CD14-positive monocyte (primary cell): ENCODE measurements around the gene HERPUD1. TPM values are rescaled to one million over a fixed set of nuclear protein-coding genes. Genes with fewer than 3 reads are reported as not detected.
"Not testable (repeated sequence)": the region's sequence is repeated elsewhere in the genome, so short reads cannot be mapped to it uniquely, and the experiment has no call there.

Source experiments
- DNase-seq, 3 donors: peaks; one replicate each; pipeline ENCODE4 v3.0.0-alpha.2; 2011 to 2022
- H2AFZ ChIP-seq: 2 replicates; pipeline ENCODE4 v1.6.0; 2012; ENCODE audit warnings: mild to moderate bottlenecking, low read depth, low read length, inconsistent platforms; ENCODE audit not compliant: insufficient read depth, poor library complexity, severe bottlenecking
- H3K27ac ChIP-seq, 2 donors: 1 replicate in 1 of 2; 2 replicates in 1 of 2; pipeline ENCODE4 v1.5.1; 2012 to 2013; ENCODE audit warnings: low read length in 2 of 2, control low read depth in 1 of 2, inconsistent platforms in 1 of 2, low read depth in 1 of 2, mild to moderate bottlenecking in 1 of 2
- H3K27me3 ChIP-seq, 2 donors: one replicate each; pipeline versions ENCODE4 v1.6.0 to v1.6.1; 2011 to 2013; ENCODE audit warnings: low read length in 2 of 2; ENCODE audit not compliant: control insufficient read depth in 2 of 2, insufficient read depth in 2 of 2
- H3K36me3 ChIP-seq, 2 donors: replicated peaks in 1 of 2; 1 replicate in 1 of 2; 2 replicates in 1 of 2; pipeline versions ENCODE4 v1.5.1 to v1.6.1; 2012 to 2013; ENCODE audit warnings: low read length in 2 of 2, control low read depth in 1 of 2, inconsistent platforms in 1 of 2, mild to moderate bottlenecking in 1 of 2; ENCODE audit not compliant: insufficient read depth in 2 of 2, control insufficient read depth in 1 of 2
- H3K4me1 ChIP-seq, 2 donors: 1 replicate in 1 of 2; 2 replicates in 1 of 2; pipeline versions ENCODE4 v1.5.1 to v1.6.1; 2012 to 2013; ENCODE audit warnings: low read length in 2 of 2, control low read depth in 1 of 2, inconsistent platforms in 1 of 2, mild to moderate bottlenecking in 1 of 2, moderate library complexity in 1 of 2; ENCODE audit not compliant: insufficient read depth in 2 of 2, control insufficient read depth in 1 of 2
- H3K4me2 ChIP-seq: replicated peaks from 2 replicates; pipeline ENCODE3; 2012; ENCODE audit warnings: low read length, moderate library complexity, mild to moderate bottlenecking; ENCODE audit not compliant: poor library complexity, severe bottlenecking; ENCODE audit errors: extremely low read depth
- H3K4me3 ChIP-seq, 3 experiments: fragments of 200-600 bp in 1 of 3; sonication (generic) in 1 of 3; replicated peaks in 1 of 3; 1 replicate in 2 of 3; 2 replicates in 1 of 3; pipeline ENCODE4 v1.5.1; 2011 to 2013; ENCODE audit warnings: low read length in 3 of 3, mild to moderate bottlenecking in 3 of 3, control low read depth in 2 of 3, low read depth in 2 of 3, inconsistent platforms in 1 of 3, moderate library complexity in 1 of 3
- H3K79me2 ChIP-seq: 2 replicates; pipeline ENCODE4 v1.6.0; 2012; ENCODE audit warnings: mild to moderate bottlenecking, control low read depth, inconsistent platforms, low read length, moderate library complexity; ENCODE audit not compliant: insufficient read depth
- H3K9ac ChIP-seq: 2 replicates; pipeline ENCODE4 v1.6.0; 2017; ENCODE audit warnings: low read length, mild to moderate bottlenecking; ENCODE audit not compliant: insufficient read depth, poor library complexity, severe bottlenecking
- H3K9me3 ChIP-seq, 2 donors: replicated peaks in 1 of 2; 1 replicate in 1 of 2; 2 replicates in 1 of 2; pipeline versions ENCODE4 v1.5.1 to v1.6.1; 2012 to 2013; ENCODE audit warnings: low read length in 2 of 2, control low read depth in 1 of 2; ENCODE audit not compliant: control insufficient read depth in 1 of 2, insufficient read depth in 1 of 2
- H4K20me1 ChIP-seq: 2 replicates; pipeline ENCODE4 v1.6.0; 2012; ENCODE audit warnings: mild to moderate bottlenecking, low read length, control low read depth, moderate library complexity; ENCODE audit not compliant: insufficient read depth
- H3K27ac Mint-ChIP-seq, 7 donors: one replicate each; pipeline ENCODE4 v1.8.0; 2020; ENCODE audit warnings: mild to moderate bottlenecking in 7 of 7, mixed read lengths in 7 of 7, moderate library complexity in 6 of 7, inconsistent platforms in 2 of 7
- H3K27me3 Mint-ChIP-seq, 3 donors: one replicate each; pipeline ENCODE4 v1.8.0; 2021 to 2022; ENCODE audit warnings: low read depth in 3 of 3, mild to moderate bottlenecking in 3 of 3, mixed read lengths in 3 of 3, moderate library complexity in 3 of 3, inconsistent platforms in 1 of 3
- H3K36me3 Mint-ChIP-seq, 2 donors: one replicate each; pipeline ENCODE4 v1.8.0; 2020; ENCODE audit warnings: mixed read lengths in 2 of 2, inconsistent platforms in 1 of 2, mild to moderate bottlenecking in 1 of 2
- H3K4me1 Mint-ChIP-seq: one replicate; pipeline ENCODE4 v1.8.0; 2020; ENCODE audit warnings: mild to moderate bottlenecking, mixed read lengths
- H3K4me3 Mint-ChIP-seq, 2 donors: one replicate each; pipeline ENCODE4 v1.8.0; 2020; ENCODE audit warnings: mild to moderate bottlenecking in 2 of 2, mixed read lengths in 2 of 2, moderate library complexity in 1 of 2
- H3K9me3 Mint-ChIP-seq, 7 donors: one replicate each; pipeline ENCODE4 v1.8.0; 2020 to 2022; ENCODE audit warnings: mixed read lengths in 7 of 7, mild to moderate bottlenecking in 6 of 7, moderate library complexity in 6 of 7, inconsistent platforms in 2 of 7
- CTCF ChIP-seq: fragments of 200-600 bp; IDR thresholded peaks from one replicate; pipeline ENCODE4 v1.8.0; 2022; ENCODE audit warnings: antibody characterized with exemption, mild to moderate bottlenecking
- WGBS: methylation state at CpG from one replicate; pipeline ENCODE4 v1.1.5; 2013; ENCODE audit warnings: missing lambda C conversion rate; ENCODE audit not compliant: insufficient coverage; 5-methylcytosine and 5-hydroxymethylcytosine counted together
- intact Hi-C, 2 donors: fragments of 100-400 bp; cut with micrococcal nuclease; formaldehyde crosslinking; loops; one replicate each; pipeline versions ENCODE4 v1.15.0 to v1.15.1; 2023
- polyA plus RNA-seq, 3 donors: library from polyadenylated mRNA; depleted of rRNA in 1 of 3; unstranded in 2 of 3; stranded (reverse) in 1 of 3; fragments of 300-500 nt in 2 of 3; fragments of >200 nt in 1 of 3; fragmentation: Illumina TruSeq in 2 of 3; gene quantifications; 1 replicate in 2 of 3; 2 replicates in 1 of 3; pipeline ENCODE4 v1.2.3, GENCODE V29; 2012 to 2021

HERPUD1 gene
- polyA plus RNA-seq, 3 donors, result 179 to 454 (median 186) TPM

GRCh38 chr16:56990407-56991286 is 58.7 kb downstream of the HERPUD1 start:
- peak overlapping the region; percentile 98 to 99 for H3K4me3 Mint-ChIP-seq
- no peaks in the 10 kb centered on the region for H3K9me3 Mint-ChIP-seq
- peak overlapping the region; percentile 90 for H3K4me2 ChIP-seq
- H3K79me2 ChIP-seq, result peaks cover 85% of the 10 kb centered on the region
- 91% methylated on average over 4 of the region's 16 CpGs for WGBS
- H3K4me1 Mint-ChIP-seq, result peaks cover 83% of the 10 kb centered on the region
- H3K27ac Mint-ChIP-seq, result peak overlapping the region in 6 of 7 donors; percentile 18 to 97 (median 74)
- no peaks in the 10 kb centered on the region for H3K9me3 ChIP-seq
- peaks cover 0 to 2% (median 0%) of the 10 kb centered on the region in 3 donors for H3K27me3 Mint-ChIP-seq
- peaks cover 28 to 32% of the 10 kb centered on the region in 2 donors for H3K36me3 Mint-ChIP-seq
- peaks cover 0 to 17% of the 10 kb centered on the region in 2 donors for H3K36me3 ChIP-seq
- peaks cover 52 to 76% of the 10 kb centered on the region in 2 donors for H3K4me1 ChIP-seq
- no peak for DNase-seq
- peaks cover 50% of the 10 kb centered on the region for H4K20me1 ChIP-seq
- H3K27ac ChIP-seq, result peak overlapping the region in 1 of 2 donors; percentile 93
- TF ChIP-seq CTCF, result no peak
- H2AFZ ChIP-seq, result peak overlapping the region; percentile 84
- intact Hi-C loops, result no loop called here
- peak overlapping the region; percentile 79 to 96 (median 84) for H3K4me3 ChIP-seq
- peak overlapping the region; percentile 87 for H3K9ac ChIP-seq
- H3K27me3 ChIP-seq, result no peaks in the 10 kb centered on the region

DNA sequence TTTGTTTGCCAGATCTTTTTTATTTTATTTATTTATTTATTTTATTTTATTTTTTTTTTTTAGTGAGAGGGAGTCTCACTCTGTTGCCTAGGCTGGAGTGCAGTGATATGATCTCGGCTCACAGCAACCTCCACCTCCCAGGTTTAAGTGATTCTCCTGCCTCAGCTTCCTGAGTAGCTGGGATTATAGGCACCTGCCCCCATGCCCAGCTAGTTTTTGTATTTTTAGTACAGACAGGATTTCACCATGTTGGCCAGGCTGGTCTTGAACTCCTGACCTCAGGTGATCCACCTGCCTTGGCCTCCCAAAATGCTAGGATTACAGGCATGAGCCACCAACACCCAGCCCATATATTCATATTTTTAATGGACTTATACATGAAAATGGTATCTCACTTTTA is 60.5 kb downstream of the HERPUD1 start:
- H3K9me3 ChIP-seq, H3K4me3 Mint-ChIP-seq, H3K27me3 ChIP-seq, H2AFZ ChIP-seq, H3K4me2 ChIP-seq, H3K4me3 ChIP-seq, H3K27ac ChIP-seq, H3K27me3 Mint-ChIP-seq, DNase-seq, H3K9ac ChIP-seq, H3K9me3 Mint-ChIP-seq, intact Hi-C loops: not testable (repeated sequence)
- Histone ChIP-seq H3K4me1 (peaks cover 40 to 58% of the 10 kb centered on the region in 2 donors), H4K20me1 (peaks cover 67% of the 10 kb centered on the region), H3K79me2 (peaks cover 100% of the 10 kb centered on the region), H3K36me3 (peaks cover 0 to 34% of the 10 kb centered on the region in 2 donors)
- WGBS, result no CpG with 5 or more reads among the region's 1 CpG
- H3K27ac Mint-ChIP-seq, result peak overlapping the region in 2 of 7 donors; percentile 13 to 60
- peaks cover 78% of the 10 kb centered on the region for H3K4me1 Mint-ChIP-seq
- peaks cover 39 to 40% of the 10 kb centered on the region in 2 donors for H3K36me3 Mint-ChIP-seq
